ENCODE results near the gene LYPD4. TPM values are rescaled to one million over a fixed set of nuclear protein-coding genes. Genes with fewer than 3 reads are reported as not detected.
A peak's percentile ranks its signal among the peaks of the same experiment; 100 is the strongest.

LYPD4 gene
- total RNA-seq, 6 experiments from 2014 or later, result not detected

DNA sequence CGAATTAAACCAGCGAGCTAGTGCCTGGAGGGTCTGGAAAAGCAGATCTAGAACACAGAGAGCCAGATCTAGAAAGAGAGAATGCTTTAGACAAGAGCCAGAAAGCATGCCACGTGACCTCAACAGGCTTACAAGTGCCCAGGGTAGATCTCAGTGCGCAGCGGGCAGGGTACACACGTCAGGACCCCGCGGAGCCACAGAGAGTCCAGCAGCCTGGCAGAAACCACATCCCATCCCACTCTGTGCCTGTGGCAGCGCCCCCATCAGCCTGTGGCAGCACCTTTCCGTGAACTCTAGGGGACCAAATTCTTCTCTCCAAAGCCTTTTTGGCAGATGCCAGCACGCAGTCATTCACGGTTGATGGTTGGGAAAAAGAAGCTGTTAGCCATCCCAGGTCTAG is 44.4 kb upstream of the LYPD4 start:
- Mint-ChIP-seq H3K4me3 (no peak overlapping the region), H3K36me3 (ENCODE audit: low read depth) (no peaks in the 10 kb centered on the region; the same call in 1 of the 2 replicates), H3K4me1 (ENCODE audit: low read depth) (peaks cover 33% of the 10 kb centered on the region), H3K27me3 (ENCODE audit: insufficient read depth) (no peaks in the 10 kb centered on the region; the same call in 1 of the 2 replicates), H3K9me3 (no peaks in the 10 kb centered on the region), H3K27ac (no peak overlapping the region)
- DNase-seq, result no peak
- TF ChIP-seq, protein P1, sequence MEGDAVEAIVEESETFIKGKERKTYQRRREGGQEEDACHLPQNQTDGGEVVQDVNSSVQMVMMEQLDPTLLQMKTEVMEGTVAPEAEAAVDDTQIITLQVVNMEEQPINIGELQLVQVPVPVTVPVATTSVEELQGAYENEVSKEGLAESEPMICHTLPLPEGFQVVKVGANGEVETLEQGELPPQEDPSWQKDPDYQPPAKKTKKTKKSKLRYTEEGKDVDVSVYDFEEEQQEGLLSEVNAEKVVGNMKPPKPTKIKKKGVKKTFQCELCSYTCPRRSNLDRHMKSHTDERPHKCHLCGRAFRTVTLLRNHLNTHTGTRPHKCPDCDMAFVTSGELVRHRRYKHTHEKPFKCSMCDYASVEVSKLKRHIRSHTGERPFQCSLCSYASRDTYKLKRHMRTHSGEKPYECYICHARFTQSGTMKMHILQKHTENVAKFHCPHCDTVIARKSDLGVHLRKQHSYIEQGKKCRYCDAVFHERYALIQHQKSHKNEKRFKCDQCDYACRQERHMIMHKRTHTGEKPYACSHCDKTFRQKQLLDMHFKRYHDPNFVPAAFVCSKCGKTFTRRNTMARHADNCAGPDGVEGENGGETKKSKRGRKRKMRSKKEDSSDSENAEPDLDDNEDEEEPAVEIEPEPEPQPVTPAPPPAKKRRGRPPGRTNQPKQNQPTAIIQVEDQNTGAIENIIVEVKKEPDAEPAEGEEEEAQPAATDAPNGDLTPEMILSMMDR (IDR thresholded peaks at IDR 0.05), result peak; percentile 26

DNA sequence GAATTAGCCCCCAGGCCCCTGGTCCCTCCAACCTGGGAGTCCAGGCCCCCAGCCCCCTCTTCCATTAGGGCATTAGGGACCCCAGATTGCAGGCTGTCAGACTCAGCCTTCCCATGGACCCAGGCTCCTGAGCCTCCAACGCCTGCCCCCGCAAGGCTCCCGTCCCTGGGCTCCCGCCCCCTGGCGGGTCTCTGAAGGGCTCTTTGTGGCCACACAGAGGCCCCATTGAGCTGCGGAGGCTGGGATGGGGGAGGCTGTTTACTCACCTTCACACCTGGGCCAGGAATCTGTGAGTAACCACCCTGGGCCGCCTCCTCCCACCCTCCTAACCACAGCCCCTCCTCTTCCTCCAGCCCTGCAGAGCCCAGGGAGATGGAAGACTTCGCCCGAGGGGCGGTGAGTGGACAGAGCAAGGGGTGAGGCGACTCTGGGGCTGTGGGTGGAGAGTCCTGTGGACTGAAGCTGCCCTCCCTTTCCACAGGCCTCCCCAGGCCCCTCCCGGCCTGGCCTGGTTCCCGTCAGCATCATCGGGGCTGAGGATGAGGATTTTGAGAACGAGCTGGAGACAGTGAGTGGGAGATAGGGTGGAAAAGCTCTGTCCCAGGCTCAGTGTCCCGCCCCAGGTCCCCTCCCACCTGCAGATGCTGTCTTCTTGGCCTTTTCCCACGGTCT is 43.4 kb upstream of the LYPD4 start:
- Mint-ChIP-seq H3K27ac (peak overlapping the region; percentile 61), H3K4me1 (ENCODE audit: low read depth) (peaks cover 38% of the 10 kb centered on the region), H3K27me3 (ENCODE audit: insufficient read depth) (no peaks in the 10 kb centered on the region; the same call in 1 of the 2 replicates), H3K36me3 (ENCODE audit: low read depth) (peaks cover 5% of the 10 kb centered on the region; the same call in 1 of the 2 replicates), H3K4me3 (no peak overlapping the region), H3K9me3 (no peaks in the 10 kb centered on the region)
- TF ChIP-seq, protein P1 (IDR thresholded peaks at IDR 0.05), result 0 out of 2 replicates have a peak, but pooled peaks have one; percentile 9
- peak; percentile 62 for DNase-seq

DNA sequence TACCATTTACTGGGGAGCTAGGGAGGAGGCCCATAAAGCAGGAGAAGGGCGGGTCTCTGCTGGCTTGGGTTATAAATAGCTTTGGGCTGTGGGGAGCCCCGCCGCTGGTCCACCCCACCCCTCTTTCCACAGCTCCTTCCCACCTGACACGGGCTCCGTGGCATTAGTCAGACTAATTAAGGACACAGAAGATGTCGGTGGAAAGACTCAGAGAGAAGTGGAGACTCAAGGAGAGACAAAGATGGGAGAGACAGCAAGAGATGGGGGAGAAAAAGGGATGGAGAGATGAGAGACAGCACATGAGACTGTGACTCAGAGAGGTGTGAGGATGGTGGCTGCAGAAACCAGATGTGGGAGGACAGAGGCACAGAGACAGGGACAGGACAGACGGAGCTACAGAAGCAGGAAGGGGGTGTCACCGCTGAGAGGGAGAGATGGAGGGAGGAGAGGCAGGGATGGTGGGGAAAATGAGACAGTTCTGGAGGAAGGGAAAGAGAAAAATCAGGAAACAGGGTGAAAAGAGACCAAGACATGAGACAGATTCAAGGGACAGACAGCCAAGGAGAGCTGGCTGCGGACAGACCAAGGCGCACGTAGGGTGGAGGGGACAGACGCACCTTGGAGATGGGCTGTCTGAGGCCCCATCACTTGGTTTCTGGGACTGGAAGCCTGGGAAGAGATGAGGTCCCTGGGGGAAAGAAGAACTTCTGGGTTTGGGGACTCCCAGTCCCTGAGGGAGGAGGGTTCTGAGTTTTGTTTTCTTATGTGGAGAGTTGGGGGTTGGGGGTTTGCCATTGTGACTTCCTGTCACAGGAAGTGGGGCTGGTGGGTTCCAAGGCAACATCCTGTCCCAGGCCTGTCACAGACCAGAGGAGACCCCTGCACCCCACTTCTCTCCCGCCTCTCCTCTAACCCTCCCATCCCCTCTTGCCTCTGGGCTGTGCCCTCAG is 42.6 kb upstream of the LYPD4 start:
- Mint-ChIP-seq H3K4me1 (ENCODE audit: low read depth) (peaks cover 46% of the 10 kb centered on the region), H3K27me3 (ENCODE audit: insufficient read depth) (peaks cover 3% of the 10 kb centered on the region), H3K36me3 (ENCODE audit: low read depth) (peaks cover 5% of the 10 kb centered on the region; the same call in 1 of the 2 replicates), H3K27ac (peak overlapping the region; percentile 73), H3K4me3 (peak overlapping the region; percentile 40), H3K9me3 (no peaks in the 10 kb centered on the region)
- no peak for DNase-seq
- TF ChIP-seq, protein P1 (IDR thresholded peaks at IDR 0.05), result no peak

DNA sequence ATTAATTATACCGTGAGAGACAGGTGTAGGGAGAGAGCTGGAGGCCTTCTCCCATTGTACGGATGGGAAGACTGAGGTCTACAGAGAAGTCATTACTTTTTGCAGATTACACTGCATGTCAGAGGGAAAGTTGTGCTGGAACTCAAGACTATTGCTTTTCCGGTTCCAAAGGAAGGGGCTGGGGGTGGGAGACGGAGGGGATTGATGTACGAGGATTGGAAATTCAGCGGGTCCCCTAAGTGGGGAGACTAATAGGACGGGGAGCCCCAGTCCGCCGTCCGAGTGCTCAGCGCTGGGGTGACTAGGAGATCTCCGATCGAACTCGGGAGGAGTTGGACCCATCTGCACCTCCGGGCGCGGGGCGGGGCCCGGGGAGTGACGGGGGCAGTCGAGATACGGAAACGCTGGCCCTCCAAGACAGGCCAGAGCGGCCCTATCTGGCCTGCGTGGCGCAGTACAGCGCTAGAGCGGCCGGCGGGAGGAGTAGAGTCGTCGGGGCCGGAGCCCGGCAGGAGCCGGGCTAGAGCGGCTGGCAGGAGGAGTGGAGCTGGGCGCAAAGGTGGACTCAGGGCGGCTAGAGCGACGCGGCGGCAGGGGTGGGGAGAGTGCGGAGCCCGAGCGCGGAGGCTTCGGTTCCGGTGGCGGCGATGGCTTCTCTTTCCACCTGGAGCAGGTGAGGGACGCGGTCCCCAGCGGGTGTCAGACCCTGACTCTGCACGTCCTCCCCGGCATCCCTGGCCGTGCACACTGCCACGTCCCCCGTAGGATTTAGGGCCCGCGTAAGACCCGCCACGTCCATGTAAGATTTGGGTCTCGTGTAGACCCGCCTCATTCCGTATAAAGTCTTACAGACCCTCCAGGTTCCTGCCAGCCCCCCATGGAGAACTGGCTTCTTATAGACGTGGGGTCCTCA is 39.6 kb upstream of the LYPD4 start:
- TF ChIP-seq, protein P1 (IDR thresholded peaks at IDR 0.05), result 0 out of 2 replicates have a peak, but pooled peaks have one; percentile 12
- peak overlapping the region; percentile 88 for H3K27ac Mint-ChIP-seq
- peaks cover 47% of the 10 kb centered on the region for H3K4me1 Mint-ChIP-seq (ENCODE audit: low read depth)
- peak overlapping the region; percentile 94 for H3K4me3 Mint-ChIP-seq
- peaks cover 5% of the 10 kb centered on the region; the same call in 1 of the 2 replicates for H3K36me3 Mint-ChIP-seq (ENCODE audit: low read depth)
- H3K9me3 Mint-ChIP-seq, result no peaks in the 10 kb centered on the region
- peaks cover 6% of the 10 kb centered on the region for H3K27me3 Mint-ChIP-seq (ENCODE audit: insufficient read depth)
- peak; percentile 97 for DNase-seq

DNA sequence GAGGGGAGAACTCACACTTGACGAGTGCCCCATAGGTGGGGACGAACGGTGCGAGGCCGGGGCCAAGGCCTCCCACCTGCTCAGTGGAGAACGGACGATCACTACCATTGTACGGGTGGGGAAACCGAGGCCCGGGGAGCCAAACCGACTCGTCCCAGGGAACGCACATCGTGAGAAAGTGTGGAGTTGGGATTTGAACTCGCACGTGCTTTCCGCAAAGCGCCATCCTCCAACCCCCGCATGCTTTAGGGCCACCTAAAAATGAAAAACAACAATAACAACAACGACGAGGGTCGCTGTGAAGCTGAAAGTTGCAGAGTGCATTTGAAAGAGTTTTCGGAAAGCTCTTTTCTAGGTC is 39.0 kb upstream of the LYPD4 start:
- DNase-seq, result no peak
- H3K27ac Mint-ChIP-seq, result peak overlapping the region; percentile 88
- peaks cover 6% of the 10 kb centered on the region for H3K27me3 Mint-ChIP-seq (ENCODE audit: insufficient read depth)
- peaks cover 46% of the 10 kb centered on the region for H3K4me1 Mint-ChIP-seq (ENCODE audit: low read depth)
- no peaks in the 10 kb centered on the region for H3K9me3 Mint-ChIP-seq
- H3K36me3 Mint-ChIP-seq (ENCODE audit: low read depth), result peaks cover 5% of the 10 kb centered on the region; the same call in 1 of the 2 replicates
- TF ChIP-seq, protein P1 (IDR thresholded peaks at IDR 0.05), result no peak
- peak overlapping the region; percentile 94 for H3K4me3 Mint-ChIP-seq

Data from HFFc6 (cell line).